Rectal smooth muscle tissue (tissue), 1 donor: Measurements from ENCODE around the gene ARHGEF11.

ENCODE experiments used
- H3K27ac ChIP-seq: one replicate; pipeline ENCODE4 v1.7.0; 2013; ENCODE audit warnings: low read depth, low read length, inconsistent platforms
- H3K27me3 ChIP-seq: one replicate; pipeline ENCODE4 v1.7.0; 2013; ENCODE audit warnings: low read length; ENCODE audit not compliant: control insufficient read depth, insufficient read depth
- H3K36me3 ChIP-seq: one replicate; pipeline ENCODE4 v1.7.0; 2013; ENCODE audit warnings: low read length; ENCODE audit not compliant: control insufficient read depth, insufficient read depth
- H3K4me1 ChIP-seq: one replicate; pipeline ENCODE4 v1.7.0; 2013; ENCODE audit warnings: low read length; ENCODE audit not compliant: control insufficient read depth, insufficient read depth
- H3K4me3 ChIP-seq: one replicate; pipeline ENCODE4 v1.7.0; 2013; ENCODE audit warnings: low read length
- H3K9ac ChIP-seq: one replicate; pipeline ENCODE4 v1.7.0; 2013; ENCODE audit warnings: low read length

The ARHGEF11 gene

GRCh38 chr1:156993426-156994147 lies 52.0 kb downstream of the ARHGEF11 start:
- H3K9ac ChIP-seq = no peak overlapping the region
- H3K36me3 ChIP-seq = no peaks in the 10 kb centered on the region
- no peaks in the 10 kb centered on the region for H3K4me1 ChIP-seq
- no peak overlapping the region for H3K4me3 ChIP-seq
- no peak overlapping the region for H3K27ac ChIP-seq
- no peaks in the 10 kb centered on the region for H3K27me3 ChIP-seq

GRCh38 chr1:156992215-156992614 lies 53.3 kb downstream of the ARHGEF11 start:
- Histone ChIP-seq H3K27me3 (no peaks in the 10 kb centered on the region), H3K27ac (no peak overlapping the region), H3K4me1 (no peaks in the 10 kb centered on the region), H3K4me3 (no peak overlapping the region), H3K36me3 (no peaks in the 10 kb centered on the region), H3K9ac (no peak overlapping the region)

- no peaks in the 10 kb centered on the region for H3K4me1 ChIP-seq
- H3K27ac ChIP-seq = no peak overlapping the region
- no peaks in the 10 kb centered on the region for H3K27me3 ChIP-seq
- no peak overlapping the region for H3K9ac ChIP-seq
- H3K4me3 ChIP-seq = no peak overlapping the region
- H3K36me3 ChIP-seq = peaks cover 7% of the 10 kb centered on the region
These were observed 57.8 kb downstream of the ARHGEF11 start for GRCh38 chr1:156987715-156988114.

- Histone ChIP-seq H3K4me3 (no peak overlapping the region), H3K9ac (no peak overlapping the region), H3K4me1 (no peaks in the 10 kb centered on the region), H3K27me3 (no peaks in the 10 kb centered on the region), H3K27ac (no peak overlapping the region), H3K36me3 (peaks cover 20% of the 10 kb centered on the region)
These were observed 65.0 kb downstream of the ARHGEF11 start for GRCh38 chr1:156980551-156980950.

GRCh38 chr1:156975084-156975483 lies 70.5 kb downstream of the ARHGEF11 start:
- no peak overlapping the region for H3K4me3 ChIP-seq
- no peak overlapping the region for H3K9ac ChIP-seq
- H3K27ac ChIP-seq = no peak overlapping the region
- no peaks in the 10 kb centered on the region for H3K4me1 ChIP-seq
- H3K36me3 ChIP-seq = peaks cover 27% of the 10 kb centered on the region
- H3K27me3 ChIP-seq = no peaks in the 10 kb centered on the region

- Histone ChIP-seq H3K4me1 (no peaks in the 10 kb centered on the region), H3K9ac (no peak overlapping the region), H3K27me3 (no peaks in the 10 kb centered on the region), H3K4me3 (no peak overlapping the region), H3K27ac (no peak overlapping the region), H3K36me3 (peaks cover 22% of the 10 kb centered on the region)
These were observed 72.1 kb downstream of the ARHGEF11 start for GRCh38 chr1:156973417-156973816.

GRCh38 chr1:156970017-156970416 lies 75.5 kb downstream of the ARHGEF11 start:
- no peak overlapping the region for H3K9ac ChIP-seq

GRCh38 chr1:156969496-156969895 lies 76.0 kb downstream of the ARHGEF11 start:
- no peak overlapping the region for H3K9ac ChIP-seq
- no peaks in the 10 kb centered on the region for H3K4me1 ChIP-seq
- H3K4me3 ChIP-seq = no peak overlapping the region
- H3K27me3 ChIP-seq = no peaks in the 10 kb centered on the region
- no peak overlapping the region for H3K27ac ChIP-seq
- H3K36me3 ChIP-seq = peaks cover 14% of the 10 kb centered on the region

More at GRCh38 chr1:156970017-156970416, 75.5 kb downstream of the ARHGEF11 start:
- Histone ChIP-seq H3K36me3 (peaks cover 14% of the 10 kb centered on the region), H3K4me1 (no peaks in the 10 kb centered on the region), H3K27me3 (no peaks in the 10 kb centered on the region), H3K27ac (no peak overlapping the region), H3K4me3 (no peak overlapping the region)

GRCh38 chr1:156964441-156964840 lies 81.1 kb downstream of the ARHGEF11 start:
- Histone ChIP-seq H3K27me3 (no peaks in the 10 kb centered on the region), H3K4me1 (no peaks in the 10 kb centered on the region), H3K4me3 (no peak overlapping the region), H3K9ac (no peak overlapping the region), H3K27ac (no peak overlapping the region), H3K36me3 (peaks cover 18% of the 10 kb centered on the region)

GRCh38 chr1:156963621-156964020 lies 81.9 kb downstream of the ARHGEF11 start:
- no peak overlapping the region for H3K27ac ChIP-seq
- H3K36me3 ChIP-seq = peaks cover 18% of the 10 kb centered on the region
- no peak overlapping the region for H3K4me3 ChIP-seq
- H3K4me1 ChIP-seq = no peaks in the 10 kb centered on the region
- H3K9ac ChIP-seq = no peak overlapping the region
- no peaks in the 10 kb centered on the region for H3K27me3 ChIP-seq

- peaks cover 29% of the 10 kb centered on the region for H3K36me3 ChIP-seq
- no peak overlapping the region for H3K27ac ChIP-seq
- no peak overlapping the region for H3K9ac ChIP-seq
- H3K27me3 ChIP-seq = no peaks in the 10 kb centered on the region
- no peaks in the 10 kb centered on the region for H3K4me1 ChIP-seq
- H3K4me3 ChIP-seq = no peak overlapping the region
These were observed 83.8 kb downstream of the ARHGEF11 start for GRCh38 chr1:156961709-156962108.

GRCh38 chr1:156959925-156960324 lies 85.6 kb downstream of the ARHGEF11 start:
- H3K4me3 ChIP-seq = no peak overlapping the region
- peaks cover 38% of the 10 kb centered on the region for H3K36me3 ChIP-seq
- H3K4me1 ChIP-seq = no peaks in the 10 kb centered on the region
- no peaks in the 10 kb centered on the region for H3K27me3 ChIP-seq
- no peak overlapping the region for H3K27ac ChIP-seq
- no peak overlapping the region for H3K9ac ChIP-seq

GRCh38 chr1:156959414-156959813 lies 86.1 kb downstream of the ARHGEF11 start:
- Histone ChIP-seq H3K4me1 (no peaks in the 10 kb centered on the region), H3K27me3 (no peaks in the 10 kb centered on the region), H3K4me3 (no peak overlapping the region), H3K9ac (no peak overlapping the region), H3K36me3 (peaks cover 38% of the 10 kb centered on the region), H3K27ac (no peak overlapping the region)
